Spleen (tissue), 7 donors: ENCODE measurements around the gene CEP128.

Experiments used
- CTCF ChIP-seq, 11 experiments: fragments of 200-600 bp in 7 of 11; fragments of 450-650 bp in 4 of 11; sonication (generic) in 4 of 11; IDR thresholded peaks in 8 of 11; conservative IDR thresholded peaks in 3 of 11; 1 replicate in 7 of 11; 2 replicates in 4 of 11; pipeline versions ENCODE4 v1.4.0 to v1.8.0; 2016 to 2021; ENCODE audit warnings: antibody characterized with exemption in 11 of 11, inconsistent platforms in 4 of 11, mild to moderate bottlenecking in 1 of 11
- POLR2A ChIP-seq, 3 donors: fragments of 450-650 bp; IDR thresholded peaks; one replicate each; pipeline ENCODE4 v1.5.1; 2017; ENCODE audit warnings: antibody characterized with exemption in 3 of 3, mild to moderate bottlenecking in 1 of 3
- POLR2AphosphoS5 ChIP-seq, 3 donors: sonication (generic); formaldehyde crosslinking; IDR thresholded peaks; one replicate each; pipeline ENCODE4 v1.5.1; 2017; ENCODE audit warnings: antibody characterized with exemption in 3 of 3
- donor health status: DM: no; HTN: no; CAD: no; lungs with moderate emphysema.
- donor health status: DM: no; HTN: no; CAD: no.
- donor health status: DM: no; HTN: no; CAD: no.

- TF ChIP-seq CTCF (IDR thresholded peaks at IDR 0.05 in 8 of 11, conservative IDR thresholded peaks at IDR 0.05 in 3 of 11) (no peak), POLR2AphosphoS5 (IDR thresholded peaks at IDR 0.05) (no peak), POLR2A (IDR thresholded peaks at IDR 0.05) (no peak)
These were observed 373.5 kb downstream of the CEP128 start for GRCh38 chr14:80567905-80568536.
